BLaER1 treated with 17β-estradiol and CSF1 and Interleukin-3, amounts not matched to agents 10 nM and 100 nM (cell line): ENCODE results near the gene WDR93.

Source experiments
- H3K27ac ChIP-seq, 11 experiments: shearing (Covaris generic); formaldehyde crosslinking; 2 replicates each; pipeline ENCODE4 v1.8.1; 2022
- H3K27me3 ChIP-seq, 11 experiments: shearing (Covaris generic); formaldehyde crosslinking; 2 replicates each; pipeline ENCODE4 v1.8.1; 2022
- H3K36me3 ChIP-seq, 11 experiments: shearing (Covaris generic); formaldehyde crosslinking; 2 replicates each; pipeline ENCODE4 v1.8.1; 2022
- H3K4me1 ChIP-seq, 10 experiments: shearing (Covaris generic); formaldehyde crosslinking; 2 replicates each; pipeline ENCODE4 v1.8.1; 2022
- H3K4me2 ChIP-seq, 11 experiments: shearing (Covaris generic); formaldehyde crosslinking; 2 replicates each; pipeline ENCODE4 v1.8.1; 2022
- H3K4me3 ChIP-seq, 10 experiments: shearing (Covaris generic); formaldehyde crosslinking; 2 replicates each; pipeline ENCODE4 v1.8.1; 2022
- H3K9ac ChIP-seq, 11 experiments: shearing (Covaris generic); formaldehyde crosslinking; 2 replicates each; pipeline ENCODE4 v1.8.1; 2022
- H3K9me3 ChIP-seq, 11 experiments: shearing (Covaris generic); formaldehyde crosslinking; replicated peaks in 1 of 11; 2 replicates each; pipeline ENCODE4 v1.8.1; 2022
- H4K20me1 ChIP-seq, 11 experiments: shearing (Covaris generic); formaldehyde crosslinking; 2 replicates each; pipeline ENCODE4 v1.8.1; 2022
- Cebpa-rat ChIP-seq, 11 experiments: shearing (Covaris generic); IDR thresholded peaks; 2 replicates each; pipeline ENCODE4 v1.8.1; 2022

WDR93 gene

GRCh38 chr15:89666184-89666857 is 24.3 kb upstream of the WDR93 start:
- Histone ChIP-seq H3K9ac (peak overlapping the region in 9 of 11 experiments; percentile 61 to 84 (median 73); a peak in 18 of 22 replicates), H4K20me1 (peaks cover 0 to 4% (median 0%) of the 10 kb centered on the region in 11 experiments; a peak in 1 of 22 replicates), H3K4me2 (peak overlapping the region; percentile 85 to 97 (median 90)), H3K27me3 (peaks cover 20 to 42% (median 38%) of the 10 kb centered on the region in 11 experiments), H3K9me3 (no peaks in the 10 kb centered on the region), H3K36me3 (no peaks in the 10 kb centered on the region), H3K27ac (peak overlapping the region in 4 of 11 experiments; percentile 69 to 81 (median 72); a peak in 7 of 22 replicates), H3K4me1 (peaks cover 23 to 30% (median 28%) of the 10 kb centered on the region in 10 experiments), H3K4me3 (peak overlapping the region; percentile 53 to 73 (median 64); a peak in 19 of 20 replicates)
- TF ChIP-seq Cebpa-rat (IDR thresholded peaks at IDR 0.05): no peak

- H3K4me2 ChIP-seq: no peak overlapping the region
- H3K4me3 ChIP-seq: no peak overlapping the region
- peaks cover 0 to 4% (median 0%) of the 10 kb centered on the region in 11 experiments; a peak in 1 of 22 replicates for H4K20me1 ChIP-seq
- H3K9me3 ChIP-seq: no peaks in the 10 kb centered on the region
- H3K27me3 ChIP-seq: peaks cover 20 to 42% (median 38%) of the 10 kb centered on the region in 11 experiments
- no peak for TF ChIP-seq Cebpa-rat (IDR thresholded peaks at IDR 0.05)
- H3K9ac ChIP-seq: no peak overlapping the region
- no peaks in the 10 kb centered on the region for H3K36me3 ChIP-seq
- peaks cover 23 to 30% (median 28%) of the 10 kb centered on the region in 10 experiments for H3K4me1 ChIP-seq
- H3K27ac ChIP-seq: no peak overlapping the region
These were observed 23.5 kb upstream of the WDR93 start for GRCh38 chr15:89666858-89667705.

- Histone ChIP-seq H3K27me3 (peaks cover 20 to 42% (median 38%) of the 10 kb centered on the region in 11 experiments), H3K4me1 (peaks cover 18 to 28% (median 26%) of the 10 kb centered on the region in 10 experiments), H3K9ac (no peak overlapping the region), H3K4me2 (no peak overlapping the region), H3K27ac (no peak overlapping the region), H4K20me1 (peaks cover 0 to 4% (median 0%) of the 10 kb centered on the region in 11 experiments; a peak in 1 of 22 replicates), H3K36me3 (no peaks in the 10 kb centered on the region), H3K9me3 (no peaks in the 10 kb centered on the region), H3K4me3 (no peak overlapping the region)
- no peak for TF ChIP-seq Cebpa-rat (IDR thresholded peaks at IDR 0.05)
These were observed 23.0 kb upstream of the WDR93 start for GRCh38 chr15:89667706-89667960.

- no peak overlapping the region for H3K4me3 ChIP-seq
- no peak overlapping the region for H3K27ac ChIP-seq
- peaks cover 0 to 4% (median 0%) of the 10 kb centered on the region in 11 experiments; a peak in 1 of 22 replicates for H4K20me1 ChIP-seq
- H3K4me1 ChIP-seq: peaks cover 13 to 23% (median 20%) of the 10 kb centered on the region in 10 experiments
- peaks cover 20 to 41% (median 37%) of the 10 kb centered on the region in 11 experiments for H3K27me3 ChIP-seq
- H3K36me3 ChIP-seq: no peaks in the 10 kb centered on the region
- TF ChIP-seq Cebpa-rat (IDR thresholded peaks at IDR 0.05): no peak
- no peaks in the 10 kb centered on the region for H3K9me3 ChIP-seq
- no peak overlapping the region for H3K9ac ChIP-seq
- H3K4me2 ChIP-seq: no peak overlapping the region
These were observed 22.4 kb upstream of the WDR93 start for GRCh38 chr15:89668171-89668570.

GRCh38 chr15:89669309-89669865 is 21.2 kb upstream of the WDR93 start:
- no peak overlapping the region for H3K4me2 ChIP-seq
- peaks cover 0 to 4% (median 0%) of the 10 kb centered on the region in 11 experiments; a peak in 1 of 22 replicates for H4K20me1 ChIP-seq
- H3K9ac ChIP-seq: no peak overlapping the region
- H3K4me3 ChIP-seq: no peak overlapping the region
- H3K36me3 ChIP-seq: no peaks in the 10 kb centered on the region
- no peak for TF ChIP-seq Cebpa-rat (IDR thresholded peaks at IDR 0.05)
- peaks cover 10 to 22% (median 17%) of the 10 kb centered on the region in 10 experiments for H3K4me1 ChIP-seq
- H3K27ac ChIP-seq: no peak overlapping the region
- H3K9me3 ChIP-seq: no peaks in the 10 kb centered on the region
- H3K27me3 ChIP-seq: peaks cover 18 to 34% (median 31%) of the 10 kb centered on the region in 11 experiments

- no peak overlapping the region for H3K4me3 ChIP-seq
- H3K9ac ChIP-seq: no peak overlapping the region
- H3K4me1 ChIP-seq: peaks cover 5 to 17% (median 11%) of the 10 kb centered on the region in 10 experiments
- H3K27me3 ChIP-seq: peaks cover 13 to 29% (median 26%) of the 10 kb centered on the region in 11 experiments
- no peaks in the 10 kb centered on the region for H3K36me3 ChIP-seq
- H3K9me3 ChIP-seq: no peaks in the 10 kb centered on the region
- TF ChIP-seq Cebpa-rat (IDR thresholded peaks at IDR 0.05): no peak
- H3K27ac ChIP-seq: no peak overlapping the region
- H3K4me2 ChIP-seq: no peak overlapping the region
- peaks cover 0 to 4% (median 0%) of the 10 kb centered on the region in 11 experiments; a peak in 1 of 22 replicates for H4K20me1 ChIP-seq
These were observed 20.7 kb upstream of the WDR93 start for GRCh38 chr15:89669941-89670340.

GRCh38 chr15:89670971-89671560 is 19.5 kb upstream of the WDR93 start:
- no peak for TF ChIP-seq Cebpa-rat (IDR thresholded peaks at IDR 0.05)
- H3K27me3 ChIP-seq: peaks cover 4 to 18% (median 14%) of the 10 kb centered on the region in 11 experiments; a peak in 21 of 22 replicates
- H3K9ac ChIP-seq: no peak overlapping the region
- peaks cover 0 to 1% (median 0%) of the 10 kb centered on the region in 11 experiments; a peak in 1 of 22 replicates for H4K20me1 ChIP-seq
- H3K4me3 ChIP-seq: no peak overlapping the region
- no peaks in the 10 kb centered on the region for H3K36me3 ChIP-seq
- H3K9me3 ChIP-seq: no peaks in the 10 kb centered on the region
- no peak overlapping the region for H3K27ac ChIP-seq
- no peak overlapping the region for H3K4me2 ChIP-seq
- H3K4me1 ChIP-seq: peaks cover 0 to 6% (median 2%) of the 10 kb centered on the region in 10 experiments; a peak in 13 of 20 replicates

GRCh38 chr15:89671687-89672086 is 18.9 kb upstream of the WDR93 start:
- H3K9me3 ChIP-seq: no peaks in the 10 kb centered on the region
- no peak overlapping the region for H3K4me2 ChIP-seq
- no peak overlapping the region for H3K4me3 ChIP-seq
- H3K27ac ChIP-seq: no peak overlapping the region
- no peak for TF ChIP-seq Cebpa-rat (IDR thresholded peaks at IDR 0.05)
- H3K4me1 ChIP-seq: peaks cover 0 to 5% (median 0%) of the 10 kb centered on the region in 10 experiments; a peak in 1 of 20 replicates
- H3K9ac ChIP-seq: no peak overlapping the region
- no peaks in the 10 kb centered on the region for H4K20me1 ChIP-seq
- peaks cover 0 to 11% (median 8%) of the 10 kb centered on the region in 11 experiments; a peak in 18 of 22 replicates for H3K27me3 ChIP-seq
- H3K36me3 ChIP-seq: no peaks in the 10 kb centered on the region
